OCI-M2 (cell line): ENCODE measurements around the gene HDGFL2.

Source experiments
- DNase-seq: peaks from one replicate; lab custom pipeline; 2025; ENCODE audit not compliant: unreplicated experiment; lab: John Stamatoyannopoulos, UW

HDGFL2 gene

GRCh38 chr19:4550479-4551050 is 78.5 kb downstream of the HDGFL2 start:
- DNase-seq = no peak
